Uterus (tissue), 4 donors: Measurements from ENCODE around the gene ANXA11. TPM values are rescaled to one million over a fixed set of nuclear protein-coding genes. Genes with fewer than 3 reads are reported as not detected.
A peak's percentile ranks its signal among the peaks of the same experiment; 100 is the strongest.

Source experiments
- DNase-seq, 2 donors: peaks; one replicate each; pipeline ENCODE4 v3.0.0-alpha.2; 2019 to 2020
- H3K27ac ChIP-seq, 2 donors: fragments of 200-600 bp; sonication (generic); 1 replicate in 1 of 2; 2 replicates in 1 of 2; pipeline ENCODE4 v1.5.1; 2016 to 2018
- H3K27me3 ChIP-seq, 2 donors: fragments of 200-600 bp; sonication (generic); one replicate each; pipeline ENCODE4 v1.5.1; 2018 to 2019; ENCODE audit warnings: control low read depth in 1 of 2
- H3K36me3 ChIP-seq, 2 donors: fragments of 200-600 bp; sonication (generic); one replicate each; pipeline ENCODE4 v1.5.1; 2019; ENCODE audit warnings: control low read depth in 1 of 2
- H3K4me1 ChIP-seq, 2 donors: fragments of 200-600 bp; sonication (generic); one replicate each; pipeline ENCODE4 v1.5.1; 2018 to 2019; ENCODE audit warnings: control low read depth in 1 of 2
- H3K4me3 ChIP-seq, 2 donors: fragments of 200-600 bp; sonication (generic); 1 replicate in 1 of 2; 2 replicates in 1 of 2; pipeline ENCODE4 v1.5.1; 2018 to 2019; ENCODE audit warnings: mild to moderate bottlenecking in 1 of 2
- H3K9me3 ChIP-seq, 2 donors: fragments of 200-600 bp; sonication (generic); one replicate each; pipeline ENCODE4 v1.5.1; 2019; ENCODE audit warnings: control low read depth in 1 of 2
- POLR2A ChIP-seq, 2 donors: fragments of 450-650 bp; IDR thresholded peaks; one replicate each; pipeline ENCODE4 v1.6.1; 2016; ENCODE audit warnings: antibody characterized with exemption in 2 of 2, mild to moderate bottlenecking in 1 of 2, moderate library complexity in 1 of 2
- intact Hi-C: fragments of 100-400 bp; cut with DNase I; formaldehyde crosslinking; loops from one replicate; pipeline ENCODE4 v1.15.1; 2023; ENCODE audit warnings: low total_unique reads
- total RNA-seq, 4 donors: library from RNA; depleted of rRNA in 3 of 4; stranded (reverse); fragments of >200 nt in 3 of 4; gene quantifications; one replicate each; pipeline versions ENCODE4 v1.1.0 to v1.2.4, GENCODE V29; 2014 to 2023
- TF ChIP-seq, protein P1 (sequence below), 4 experiments: fragments of 200-600 bp in 2 of 4; fragments of 450-650 bp in 2 of 4; sonication (generic) in 2 of 4; IDR thresholded peaks; one replicate each; pipeline ENCODE4 v1.5.1; 2016 to 2019; ENCODE audit warnings: antibody characterized with exemption in 4 of 4, mild to moderate bottlenecking in 2 of 4, moderate library complexity in 1 of 4
- donor health status: DM: yes; HTN: yes; CAD: no.

ANXA11 gene
- total RNA-seq, 4 donors from 2014 or later, result 15.6 to 157 (median 47.2) TPM

GRCh38 chr10:80177781-80178636 is 27.3 kb downstream of the ANXA11 start:
- DNase-seq, result no peak
- peaks cover 4% of the 10 kb centered on the region in 2 donors for H3K4me1 ChIP-seq
- H3K4me3 ChIP-seq, result no peak overlapping the region
- peak overlapping the region in 1 of 2 donors; percentile 22 for H3K27ac ChIP-seq
- H3K27me3 ChIP-seq, result no peaks in the 10 kb centered on the region
- H3K9me3 ChIP-seq, result no peaks in the 10 kb centered on the region
- intact Hi-C loops, result no loop called here
- TF ChIP-seq, protein P1, sequence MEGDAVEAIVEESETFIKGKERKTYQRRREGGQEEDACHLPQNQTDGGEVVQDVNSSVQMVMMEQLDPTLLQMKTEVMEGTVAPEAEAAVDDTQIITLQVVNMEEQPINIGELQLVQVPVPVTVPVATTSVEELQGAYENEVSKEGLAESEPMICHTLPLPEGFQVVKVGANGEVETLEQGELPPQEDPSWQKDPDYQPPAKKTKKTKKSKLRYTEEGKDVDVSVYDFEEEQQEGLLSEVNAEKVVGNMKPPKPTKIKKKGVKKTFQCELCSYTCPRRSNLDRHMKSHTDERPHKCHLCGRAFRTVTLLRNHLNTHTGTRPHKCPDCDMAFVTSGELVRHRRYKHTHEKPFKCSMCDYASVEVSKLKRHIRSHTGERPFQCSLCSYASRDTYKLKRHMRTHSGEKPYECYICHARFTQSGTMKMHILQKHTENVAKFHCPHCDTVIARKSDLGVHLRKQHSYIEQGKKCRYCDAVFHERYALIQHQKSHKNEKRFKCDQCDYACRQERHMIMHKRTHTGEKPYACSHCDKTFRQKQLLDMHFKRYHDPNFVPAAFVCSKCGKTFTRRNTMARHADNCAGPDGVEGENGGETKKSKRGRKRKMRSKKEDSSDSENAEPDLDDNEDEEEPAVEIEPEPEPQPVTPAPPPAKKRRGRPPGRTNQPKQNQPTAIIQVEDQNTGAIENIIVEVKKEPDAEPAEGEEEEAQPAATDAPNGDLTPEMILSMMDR (IDR thresholded peaks at IDR 0.05), result no peak
- TF ChIP-seq POLR2A (IDR thresholded peaks at IDR 0.05), result no peak
- no peaks in the 10 kb centered on the region for H3K36me3 ChIP-seq

DNA sequence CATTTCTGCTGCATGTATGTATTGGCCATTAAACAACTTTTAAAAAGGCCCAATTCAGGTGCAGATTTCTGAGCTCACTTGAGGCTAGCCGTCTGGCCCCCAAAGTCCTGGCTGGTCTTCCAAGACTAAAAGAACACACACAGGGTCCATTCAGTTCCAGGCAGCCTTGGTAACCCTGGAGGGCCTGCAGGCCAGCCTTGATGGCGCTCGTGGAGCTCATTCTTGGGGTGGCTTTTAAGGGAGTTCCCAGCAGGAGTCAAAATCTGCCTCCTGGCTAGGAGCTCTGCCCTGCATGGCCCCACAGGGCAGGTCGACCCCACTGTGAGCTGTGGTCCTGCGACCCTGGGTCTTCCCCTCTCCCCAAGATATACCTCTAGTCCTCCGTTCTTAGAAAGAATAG is 28.8 kb downstream of the ANXA11 start:
- Histone ChIP-seq H3K36me3 (no peaks in the 10 kb centered on the region), H3K27me3 (no peaks in the 10 kb centered on the region), H3K4me1 (peaks cover 4 to 8% of the 10 kb centered on the region in 2 donors), H3K9me3 (no peaks in the 10 kb centered on the region), H3K27ac (no peak overlapping the region), H3K4me3 (no peak overlapping the region)
- no peak for DNase-seq
- no peak for TF ChIP-seq POLR2A (IDR thresholded peaks at IDR 0.05)
- TF ChIP-seq, protein P1 (IDR thresholded peaks at IDR 0.05), result no peak
- intact Hi-C loops, result no loop called here

DNA sequence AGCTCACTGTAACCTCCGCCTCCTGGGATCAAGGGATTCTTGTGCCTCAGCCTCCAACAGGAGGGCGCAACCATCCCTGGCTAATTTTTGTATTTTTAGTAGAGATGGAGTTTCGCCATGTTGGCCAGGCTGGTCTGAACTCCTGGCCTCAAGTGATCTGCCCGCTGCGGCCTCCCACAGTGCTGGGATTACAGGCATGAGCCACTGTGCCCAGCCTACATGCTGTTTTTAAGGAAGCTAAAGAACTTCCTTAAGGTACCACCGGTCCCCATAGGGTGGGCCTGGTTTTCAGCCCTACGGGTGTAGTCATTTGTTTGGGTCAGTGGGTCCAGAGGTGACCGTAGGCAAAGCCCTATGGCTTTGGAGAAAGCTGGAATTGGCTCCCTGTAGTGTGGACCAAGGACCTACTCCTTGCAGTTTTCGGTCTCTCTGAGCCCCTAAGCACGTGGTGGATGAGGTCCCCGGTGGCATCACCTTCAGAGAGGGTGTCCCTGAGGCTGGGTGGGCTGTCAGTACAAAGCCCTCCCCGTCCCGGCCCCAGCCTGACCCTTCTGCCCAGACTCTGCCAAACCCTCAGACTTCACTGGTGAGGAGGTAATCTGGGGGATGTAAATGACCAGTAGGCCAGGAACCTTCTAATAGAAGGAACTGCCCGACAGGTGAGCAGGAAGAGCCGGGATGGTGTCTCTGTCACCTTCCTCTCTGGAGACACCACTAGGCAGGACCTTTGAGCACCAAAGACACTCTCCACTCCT is 30.5 kb downstream of the ANXA11 start:
- DNase-seq, result no peak
- Histone ChIP-seq H3K36me3 (no peaks in the 10 kb centered on the region), H3K9me3 (no peaks in the 10 kb centered on the region), H3K27ac (no peak overlapping the region), H3K4me1 (peaks cover 4 to 8% of the 10 kb centered on the region in 2 donors), H3K27me3 (no peaks in the 10 kb centered on the region), H3K4me3 (no peak overlapping the region)
- TF ChIP-seq, protein P1 (IDR thresholded peaks at IDR 0.05), result no peak
- no peak for TF ChIP-seq POLR2A (IDR thresholded peaks at IDR 0.05)
- intact Hi-C loops, result no loop called here

DNA sequence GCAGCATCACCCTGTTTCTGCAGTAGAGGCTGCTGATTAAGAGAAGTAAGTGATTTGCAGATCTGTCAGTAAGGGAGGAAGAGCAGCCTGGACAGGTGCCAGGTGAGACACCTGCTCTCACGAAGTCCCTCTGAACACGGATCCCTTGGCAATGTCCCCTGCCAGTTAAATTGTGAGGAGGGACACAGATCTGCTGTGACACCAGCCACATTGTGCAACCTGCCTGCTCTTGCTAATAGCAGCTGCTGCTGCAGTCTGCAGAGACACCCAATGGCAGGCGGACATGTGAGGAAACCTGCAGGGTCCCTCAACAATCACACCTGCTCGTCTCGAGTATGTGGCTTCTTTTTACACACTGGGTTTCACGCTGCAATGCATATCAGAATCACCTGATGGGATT is 31.9 kb downstream of the ANXA11 start:
- peaks cover 4 to 6% of the 10 kb centered on the region in 2 donors for H3K4me1 ChIP-seq
- peak overlapping the region in 1 of 2 donors; percentile 17 for H3K27ac ChIP-seq
- intact Hi-C loops, result no loop called here
- TF ChIP-seq POLR2A (IDR thresholded peaks at IDR 0.05), result no peak
- TF ChIP-seq, protein P1 (IDR thresholded peaks at IDR 0.05), result no peak
- no peaks in the 10 kb centered on the region for H3K9me3 ChIP-seq
- no peak overlapping the region for H3K4me3 ChIP-seq
- no peaks in the 10 kb centered on the region for H3K36me3 ChIP-seq
- H3K27me3 ChIP-seq, result no peaks in the 10 kb centered on the region
- no peak for DNase-seq

GRCh38 chr10:80172896-80173295 is 32.4 kb downstream of the ANXA11 start:
- TF ChIP-seq, protein P1 (IDR thresholded peaks at IDR 0.05), result no peak
- peaks cover 4 to 5% of the 10 kb centered on the region in 2 donors for H3K4me1 ChIP-seq
- H3K9me3 ChIP-seq, result no peaks in the 10 kb centered on the region
- no peaks in the 10 kb centered on the region for H3K27me3 ChIP-seq
- peak overlapping the region in 1 of 2 donors; percentile 17 for H3K27ac ChIP-seq
- intact Hi-C loops, result no loop called here
- H3K36me3 ChIP-seq, result no peaks in the 10 kb centered on the region
- DNase-seq, result no peak
- no peak overlapping the region for H3K4me3 ChIP-seq
